ENCODE measurements around the gene MRAP. TPM values are rescaled to one million over a fixed set of nuclear protein-coding genes. Genes with fewer than 3 reads are reported as not detected.

The MRAP gene
- total and polyA plus RNA-seq, 9 of the 15 experiments (the other 6 are each of a cell fraction or from before 2014, with no cell fraction given), result 0.63 to 2.3 TPM; not detected in 7

GRCh38 chr21:32331444-32332305 lies 33.0 kb downstream of the MRAP start:
- H3K4me2 ChIP-seq (ENCODE audit: insufficient read depth, low read length), result no peak overlapping the region
- H3K36me3 ChIP-seq (ENCODE audit: control insufficient read depth, insufficient read depth, low read length), result peaks cover 99% of the 10 kb centered on the region
- no peaks in the 10 kb centered on the region for H3K9me3 ChIP-seq (replicated peaks; ENCODE audit: control insufficient read depth, insufficient read depth, low read depth, low read length)
- WGBS (ENCODE audit: insufficient coverage, low coverage, missing lambda C conversion rate), result 87% methylated on average over 9 of the region's 9 CpGs
- no peak overlapping the region for H3K27ac ChIP-seq (ENCODE audit: extremely low read depth, low read depth, low read length)
- no peak overlapping the region for H2AFZ ChIP-seq (ENCODE audit: low read depth, low read length)
- in situ Hi-C loops (cut with MboI) (no loop called here), intact Hi-C loops (cut with micrococcal nuclease) (no loop called here)
- H3K9ac ChIP-seq (ENCODE audit: insufficient read depth in 1 of 2, low read depth in 2 of 2, low read length in 2 of 2), result 0 out of 4 replicates have a peak overlapping the region, but pooled peaks of 1 of the 2 experiments have one; percentile 22
- ChIA-PET CTCF (ENCODE audit: low intra/inter-chr PET ratio) (no interaction called here), POLR2A (no interaction called here)
- no peak overlapping the region for H3K4me3 ChIP-seq
- H4K20me1 ChIP-seq (replicated peaks; ENCODE audit: control insufficient read depth, insufficient read depth, low read length), result no peaks in the 10 kb centered on the region
- peaks cover 0 to 2% of the 10 kb centered on the region in 2 experiments; a peak in 1 of 5 replicates for H3K4me1 ChIP-seq (replicated peaks in 1 of 2; ENCODE audit: control insufficient read depth in 2 of 2, insufficient read depth in 2 of 2, low read length in 2 of 2)
- FAIRE-seq (no peak), DNase-seq (ENCODE audit: extremely low read depth in 1 of 4, low spot score in 3 of 4) (no peak), ATAC-seq (no peak)
- H3K79me2 ChIP-seq (ENCODE audit: control insufficient read depth, insufficient read depth, low read length), result no peaks in the 10 kb centered on the region
- no TSS peak for BruUV-seq (replicated peaks)
- H3K27me3 ChIP-seq (ENCODE audit: control insufficient read depth in 2 of 2, insufficient read depth in 2 of 2, low read length in 2 of 2), result no peaks in the 10 kb centered on the region
- H3K9me1 ChIP-seq (ENCODE audit: control insufficient read depth, insufficient read depth, low read length), result no peaks in the 10 kb centered on the region
- TF ChIP-seq TOE1 (IDR thresholded peaks at IDR 0.05; ENCODE audit: borderline replicate concordance) (no peak), TOE1 (CRISPR knock-in tag; IDR thresholded peaks at IDR 0.05; ENCODE audit: borderline replicate concordance, low read depth) (no peak), ZNF830 (CRISPR knock-in tag; IDR thresholded peaks at IDR 0.05) (no peak), ZBTB9 (CRISPR knock-in tag; IDR thresholded peaks at IDR 0.05) (no peak), MBD1 (CRISPR knock-in tag; IDR thresholded peaks at IDR 0.05) (no peak), TFAP4 (CRISPR knock-in tag; IDR thresholded peaks at IDR 0.05; ENCODE audit: borderline replicate concordance) (no peak), MYC (IDR thresholded peaks at IDR 0.05; ENCODE audit: low read depth, low read length) (no peak), MYC (CRISPR knock-in tag; IDR thresholded peaks at IDR 0.05; ENCODE audit: borderline replicate concordance, low read depth) (no peak), HDAC6 (IDR thresholded peaks at IDR 0.05; ENCODE audit: low read depth, low read length) (no peak), CXXC5 (CRISPR knock-in tag; IDR thresholded peaks at IDR 0.05) (no peak), TRIM25 (IDR thresholded peaks at IDR 0.05; ENCODE audit: borderline replicate concordance) (no peak), MLX (CRISPR knock-in tag; conservative IDR thresholded peaks at IDR 0.05) (no peak), PTRF (tag; IDR thresholded peaks at IDR 0.05) (no peak), SIN3A (IDR thresholded peaks at IDR 0.05; ENCODE audit: borderline replicate concordance in 2 of 2, control insufficient read depth in 1 of 2, low read depth in 2 of 2, low read length in 2 of 2) (no peak)

Measured in K562 (cell line).